ENCODE results near the gene PPP6R2.

PPP6R2 gene

DNA sequence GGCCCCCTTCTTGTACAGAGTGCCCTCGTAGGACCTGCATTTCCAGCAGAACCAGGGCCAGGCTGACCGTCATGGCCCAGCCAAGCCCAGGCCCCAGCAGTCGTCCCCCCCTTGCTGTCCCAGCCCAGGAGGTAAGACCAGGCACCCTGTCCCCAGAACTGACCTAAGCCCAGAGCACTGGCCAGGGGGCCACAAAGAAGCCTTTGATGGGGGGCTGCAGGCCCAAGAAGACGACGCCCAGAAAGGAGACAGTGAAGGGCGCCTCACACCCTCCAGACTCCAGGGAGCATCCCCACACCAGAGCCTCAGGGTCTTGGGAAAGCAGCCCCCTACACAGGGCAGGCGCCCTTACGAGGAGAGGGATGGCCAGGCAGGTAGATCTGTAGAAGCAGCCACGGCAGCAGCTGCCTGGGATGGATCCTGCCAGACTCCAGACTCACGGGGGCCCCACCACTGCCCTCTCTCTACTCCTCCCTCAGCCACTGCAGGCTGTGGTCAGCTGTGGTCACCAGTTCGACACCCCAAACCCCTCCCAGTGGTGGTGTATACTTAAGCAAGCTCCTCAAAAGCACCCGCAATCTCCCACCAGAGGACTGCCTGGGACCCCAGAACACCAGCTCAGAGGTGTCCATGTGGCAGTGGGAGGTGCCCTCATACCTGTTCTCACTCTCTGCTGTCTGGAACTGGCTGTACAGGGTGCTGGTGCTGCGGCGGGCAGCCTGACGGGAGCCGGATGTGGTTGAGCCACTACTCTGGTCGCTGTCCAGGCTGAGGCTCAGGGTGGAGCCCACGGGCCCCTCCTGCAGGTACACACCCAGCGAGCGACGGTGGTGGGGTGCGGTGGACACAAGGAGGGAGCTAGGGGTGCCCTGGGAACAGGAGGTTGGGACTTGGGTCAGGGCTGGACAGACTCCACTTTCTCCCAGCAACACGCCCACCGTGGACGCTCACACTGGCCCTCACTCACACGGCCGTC lies 104.7 kb downstream of the PPP6R2 start:
- Histone ChIP-seq H3K9ac (ENCODE audit: low read length) (no peak overlapping the region), H3F3A (ENCODE audit: insufficient read depth, low read length) (0 out of 2 replicates have a peak, but pooled peaks cover 4% of the 10 kb centered on the region), H3K9me3 (ENCODE audit: low read length) (no peaks in the 10 kb centered on the region), H3K27me3 (ENCODE audit: insufficient read depth, low read length) (no peaks in the 10 kb centered on the region), H3K27ac (ENCODE audit: low read depth, low read length, poor library complexity, severe bottlenecking) (peak overlapping the region; percentile 97), H3K4me3 (ENCODE audit: low read depth, low read length, poor library complexity, severe bottlenecking) (no peak overlapping the region), H3K4me1 (ENCODE audit: insufficient read depth, low read length, severe bottlenecking) (peaks cover 70% of the 10 kb centered on the region), H3K36me3 (ENCODE audit: insufficient read depth, low read length) (peaks cover 74% of the 10 kb centered on the region), H4K20me1 (ENCODE audit: insufficient read depth, low read length) (no peaks in the 10 kb centered on the region), H2AFZ (ENCODE audit: low read length) (no peak overlapping the region), H3K4me2 (ENCODE audit: low read length) (no peak overlapping the region), H3K79me2 (ENCODE audit: insufficient read depth, low read length) (no peaks in the 10 kb centered on the region), H3K9me2 (ENCODE audit: low read depth, low read length) (no peaks in the 10 kb centered on the region)
- no peak for TF ChIP-seq EZH2 (IDR thresholded peaks at IDR 0.05; ENCODE audit: borderline replicate concordance, low read length)
- TF ChIP-seq, protein P1, sequence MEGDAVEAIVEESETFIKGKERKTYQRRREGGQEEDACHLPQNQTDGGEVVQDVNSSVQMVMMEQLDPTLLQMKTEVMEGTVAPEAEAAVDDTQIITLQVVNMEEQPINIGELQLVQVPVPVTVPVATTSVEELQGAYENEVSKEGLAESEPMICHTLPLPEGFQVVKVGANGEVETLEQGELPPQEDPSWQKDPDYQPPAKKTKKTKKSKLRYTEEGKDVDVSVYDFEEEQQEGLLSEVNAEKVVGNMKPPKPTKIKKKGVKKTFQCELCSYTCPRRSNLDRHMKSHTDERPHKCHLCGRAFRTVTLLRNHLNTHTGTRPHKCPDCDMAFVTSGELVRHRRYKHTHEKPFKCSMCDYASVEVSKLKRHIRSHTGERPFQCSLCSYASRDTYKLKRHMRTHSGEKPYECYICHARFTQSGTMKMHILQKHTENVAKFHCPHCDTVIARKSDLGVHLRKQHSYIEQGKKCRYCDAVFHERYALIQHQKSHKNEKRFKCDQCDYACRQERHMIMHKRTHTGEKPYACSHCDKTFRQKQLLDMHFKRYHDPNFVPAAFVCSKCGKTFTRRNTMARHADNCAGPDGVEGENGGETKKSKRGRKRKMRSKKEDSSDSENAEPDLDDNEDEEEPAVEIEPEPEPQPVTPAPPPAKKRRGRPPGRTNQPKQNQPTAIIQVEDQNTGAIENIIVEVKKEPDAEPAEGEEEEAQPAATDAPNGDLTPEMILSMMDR (IDR thresholded peaks at IDR 0.05; ENCODE audit: low read length) = no peak

DNA sequence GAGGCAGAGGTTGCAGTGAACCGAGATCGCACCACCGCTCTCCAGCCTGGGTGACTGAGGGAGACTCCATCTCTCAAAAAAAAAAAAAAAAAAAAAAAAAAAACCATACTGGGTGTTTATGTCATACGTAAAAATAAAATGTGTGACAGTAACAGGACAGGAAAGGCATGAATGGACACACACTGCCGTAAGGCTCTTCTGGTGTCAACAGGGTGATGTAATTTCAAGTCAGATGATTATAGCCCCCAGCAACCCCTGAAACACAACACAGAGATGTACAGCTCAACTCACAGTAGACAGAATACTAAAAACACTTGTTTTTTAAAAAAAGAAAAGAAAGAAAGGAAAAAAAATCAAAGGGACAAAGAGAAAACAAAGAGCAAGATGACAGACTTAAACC lies 109.5 kb downstream of the PPP6R2 start:
- Histone ChIP-seq H3K9me2 (ENCODE audit: low read depth, low read length) (no peaks in the 10 kb centered on the region), H3K4me1 (ENCODE audit: insufficient read depth, low read length, severe bottlenecking) (peaks cover 38% of the 10 kb centered on the region), H3K27ac (ENCODE audit: low read depth, low read length, poor library complexity, severe bottlenecking) (peak overlapping the region; percentile 59), H3F3A (ENCODE audit: insufficient read depth, low read length) (0 out of 2 replicates have a peak, but pooled peaks cover 4% of the 10 kb centered on the region), H3K36me3 (ENCODE audit: insufficient read depth, low read length) (peaks cover 88% of the 10 kb centered on the region), H3K79me2 (ENCODE audit: insufficient read depth, low read length) (no peaks in the 10 kb centered on the region), H3K27me3 (ENCODE audit: insufficient read depth, low read length) (no peaks in the 10 kb centered on the region), H2AFZ (ENCODE audit: low read length) (no peak overlapping the region), H4K20me1 (ENCODE audit: insufficient read depth, low read length) (no peaks in the 10 kb centered on the region), H3K4me2 (ENCODE audit: low read length) (no peak overlapping the region), H3K9me3 (ENCODE audit: low read length) (no peaks in the 10 kb centered on the region), H3K4me3 (ENCODE audit: low read depth, low read length, poor library complexity, severe bottlenecking) (no peak overlapping the region), H3K9ac (ENCODE audit: low read length) (no peak overlapping the region)
- TF ChIP-seq, protein P1 (IDR thresholded peaks at IDR 0.05; ENCODE audit: low read length) = no peak
- no peak for TF ChIP-seq EZH2 (IDR thresholded peaks at IDR 0.05; ENCODE audit: borderline replicate concordance, low read length)

DNA sequence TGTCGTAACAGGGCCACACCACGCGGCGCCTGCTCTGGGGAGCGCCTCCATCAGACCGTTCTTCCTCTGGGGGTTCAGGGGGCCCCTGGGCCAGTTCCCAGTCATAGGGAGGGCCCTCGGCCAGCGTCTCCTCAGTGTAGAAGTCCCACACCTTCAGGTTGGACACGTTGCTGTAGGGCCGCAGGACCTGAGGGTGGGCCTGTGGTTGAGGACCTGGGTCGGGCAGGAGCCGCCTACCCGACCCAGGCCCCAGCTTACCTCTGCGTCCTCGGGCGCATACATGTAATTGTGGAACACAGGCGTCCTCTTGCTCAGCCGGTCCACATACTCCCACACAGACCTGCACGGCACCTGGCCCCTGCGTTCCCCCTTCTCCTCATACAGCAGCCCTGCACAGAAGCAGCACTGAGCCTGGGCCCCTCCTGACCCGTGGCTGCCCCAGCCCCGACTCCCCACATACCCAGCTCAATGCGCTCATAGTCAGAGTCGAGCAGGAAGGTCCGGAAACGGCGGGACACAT lies 111.5 kb downstream of the PPP6R2 start:
- no peak overlapping the region for H2AFZ ChIP-seq (ENCODE audit: low read length)
- H3K79me2 ChIP-seq (ENCODE audit: insufficient read depth, low read length) = no peaks in the 10 kb centered on the region
- no peaks in the 10 kb centered on the region for H4K20me1 ChIP-seq (ENCODE audit: insufficient read depth, low read length)
- peaks cover 20% of the 10 kb centered on the region for H3K4me1 ChIP-seq (ENCODE audit: insufficient read depth, low read length, severe bottlenecking)
- no peak for TF ChIP-seq EZH2 (IDR thresholded peaks at IDR 0.05; ENCODE audit: borderline replicate concordance, low read length)
- TF ChIP-seq, protein P1 (IDR thresholded peaks at IDR 0.05; ENCODE audit: low read length) = no peak
- H3F3A ChIP-seq (ENCODE audit: insufficient read depth, low read length) = 0 out of 2 replicates have a peak, but pooled peaks cover 4% of the 10 kb centered on the region
- H3K27ac ChIP-seq (ENCODE audit: low read depth, low read length, poor library complexity, severe bottlenecking) = no peak overlapping the region
- no peaks in the 10 kb centered on the region for H3K27me3 ChIP-seq (ENCODE audit: insufficient read depth, low read length)
- no peak overlapping the region for H3K4me3 ChIP-seq (ENCODE audit: low read depth, low read length, poor library complexity, severe bottlenecking)
- H3K9ac ChIP-seq (ENCODE audit: low read length) = no peak overlapping the region
- H3K9me3 ChIP-seq (ENCODE audit: low read length) = no peaks in the 10 kb centered on the region
- H3K36me3 ChIP-seq (ENCODE audit: insufficient read depth, low read length) = peaks cover 89% of the 10 kb centered on the region
- H3K9me2 ChIP-seq (ENCODE audit: low read depth, low read length) = no peaks in the 10 kb centered on the region
- no peak overlapping the region for H3K4me2 ChIP-seq (ENCODE audit: low read length)

Measured in OCI-LY1 (cell line).